HL-60 (cell line): ENCODE measurements around the gene ZEB1.

Experiments
- DNase-seq, 2 experiments: peaks; one replicate each; pipeline ENCODE4 v3.0.0-alpha.2; 2010 to 2020; ENCODE audit warnings: low read depth in 1 of 2, low spot score in 1 of 2
- H3K27ac ChIP-seq: fragments of 250-450 bp; sonication (Bioruptor Pico); replicated peaks from 2 replicates; pipeline ENCODE4 v1.5.1; 2020; ENCODE audit warnings: mild to moderate bottlenecking, moderate library complexity
- H3K27me3 ChIP-seq: fragments of 250-450 bp; sonication (Bioruptor Pico); 2 replicates; pipeline ENCODE4 v1.5.1; 2021; ENCODE audit warnings: mild to moderate bottlenecking, moderate library complexity; ENCODE audit not compliant: insufficient read depth, poor library complexity, severe bottlenecking
- H3K4me3 ChIP-seq: replicated peaks from 2 replicates; pipeline ENCODE4 v1.5.1; 2011; ENCODE audit warnings: mild to moderate bottlenecking, control low read depth, low read length; ENCODE audit not compliant: insufficient read depth
- CTCF ChIP-seq: IDR thresholded peaks from one replicate; pipeline ENCODE4 v1.5.1; 2011; ENCODE audit warnings: low read length, control low read depth, inconsistent platforms; ENCODE audit not compliant: insufficient read depth
- GABPA ChIP-seq: IDR thresholded peaks from 2 replicates; pipeline ENCODE4 v1.6.1; 2012; ENCODE audit warnings: low read depth
- POLR2AphosphoS5 ChIP-seq: IDR thresholded peaks from 2 replicates; pipeline ENCODE4 v1.6.1; 2012; ENCODE audit warnings: low read depth
- REST ChIP-seq: IDR thresholded peaks from 2 replicates; pipeline ENCODE4 v1.6.1; 2012; ENCODE audit warnings: low read depth; ENCODE audit not compliant: insufficient replicate concordance
- SPI1 ChIP-seq: IDR thresholded peaks from 2 replicates; pipeline ENCODE4 v1.6.1; 2012; ENCODE audit warnings: low read depth, mild to moderate bottlenecking, borderline replicate concordance
- long read RNA-seq: library from polyadenylated mRNA; unstranded; transcript quantifications from one replicate; pipeline ENCODE4 v2.0.0, GENCODE V29; 2020

ZEB1 gene
- long read RNA-seq, full-length matches to known transcripts = 31 of 80 reads
- long read RNA-seq, partial matches to known transcripts = 27 of 80 reads
- long read RNA-seq, other reads (novel, unspliced or antisense) = 22 of 80 reads

GRCh38 chr10:31318854-31319601 is at the start of gene ZEB1:
ZEB1 (plus strand) TSS chr10:31319216; CDS start chr10:31319235, 19 bp downstream.
- DNase-seq = peak; percentile 86 to 87
- no peaks in the 10 kb centered on the region for H3K27me3 ChIP-seq
- H3K27ac ChIP-seq = peak within 1 kb of the TSS; percentile 85
- TF ChIP-seq REST (peak; percentile 27), CTCF (no peak), SPI1 (no peak), GABPA (no peak), POLR2AphosphoS5 (no peak)
- peak within 1 kb of the TSS; percentile 97 for H3K4me3 ChIP-seq

- H3K27me3 ChIP-seq = no peaks in the 10 kb centered on the region
- no peak for TF ChIP-seq CTCF
- no peak for TF ChIP-seq SPI1
- TF ChIP-seq REST = no peak
- TF ChIP-seq GABPA = no peak
- TF ChIP-seq POLR2AphosphoS5 = no peak
Measured at GRCh38 chr10:31270954-31271353, 48.1 kb upstream of the ZEB1 start.

GRCh38 chr10:31272841-31273240 is 46.2 kb upstream of the ZEB1 start:
- Histone ChIP-seq H3K27me3 (no peaks in the 10 kb centered on the region), H3K4me3 (no peak overlapping the region), H3K27ac (no peak overlapping the region)
- no peak for DNase-seq
- TF ChIP-seq CTCF = no peak

More at GRCh38 chr10:31270954-31271353, 48.1 kb upstream of the ZEB1 start:
- Histone ChIP-seq H3K4me3 (no peak overlapping the region), H3K27ac (no peak overlapping the region)
- no peak for DNase-seq

- Histone ChIP-seq H3K27ac (no peak overlapping the region), H3K27me3 (no peaks in the 10 kb centered on the region), H3K4me3 (no peak overlapping the region)
- TF ChIP-seq SPI1 (no peak), CTCF (no peak), POLR2AphosphoS5 (no peak), GABPA (no peak), REST (no peak)
- DNase-seq = no peak
Measured at GRCh38 chr10:31273789-31274188, 45.2 kb upstream of the ZEB1 start.
